ENCODE data around the gene AAR2.
A peak's percentile ranks its signal among the peaks of the same experiment; 100 is the strongest.

The AAR2 gene

GRCh38 chr20:36259177-36260061, 23.1 kb downstream of the AAR2 start:
- no peak for DNase-seq

- DNase-seq: no peak
Measured at GRCh38 chr20:36260316-36260715, 24.0 kb downstream of the AAR2 start.

GRCh38 chr20:36261389-36262105, 25.3 kb downstream of the AAR2 start:
- no peak for DNase-seq

- DNase-seq: no peak
Measured at GRCh38 chr20:36262440-36262839, 26.2 kb downstream of the AAR2 start.

- no peak for DNase-seq
Measured at GRCh38 chr20:36264426-36265246, 28.4 kb downstream of the AAR2 start.

GRCh38 chr20:36266189-36266588, 29.9 kb downstream of the AAR2 start:
- DNase-seq: no peak

GRCh38 chr20:36267605-36268381, 31.5 kb downstream of the AAR2 start:
- peak in 10 of 58 donors; percentile 6 to 43 (median 18) for DNase-seq

GRCh38 chr20:36268440-36269342, 32.4 kb downstream of the AAR2 start:
- DNase-seq: peak in 33 of 58 donors; percentile 4 to 77 (median 43)

GRCh38 chr20:36269507-36269906, 33.2 kb downstream of the AAR2 start:
- DNase-seq: peak in 5 of 58 donors; percentile 11 to 35 (median 29)

GRCh38 chr20:36270744-36271638, 34.7 kb downstream of the AAR2 start:
- DNase-seq: no peak

- no peak for DNase-seq
Measured at GRCh38 chr20:36271639-36272546, 35.6 kb downstream of the AAR2 start.

- no peak for DNase-seq
Measured at GRCh38 chr20:36272547-36273220, 36.4 kb downstream of the AAR2 start.

- peak in 6 of 58 donors; percentile 11 to 28 (median 18) for DNase-seq
Measured at GRCh38 chr20:36273414-36274180, 37.3 kb downstream of the AAR2 start.

GRCh38 chr20:36274181-36274841, 38.0 kb downstream of the AAR2 start:
- DNase-seq: peak in 24 of 58 donors; percentile 4 to 79 (median 31)

GRCh38 chr20:36275011-36275410, 38.7 kb downstream of the AAR2 start:
- DNase-seq: no peak

Measured in anterior cingulate cortex (tissue), 58 donors.